Esophagus squamous epithelium (tissue), 4 donors: ENCODE measurements around the gene OR5M8.

Experiments
- CTCF ChIP-seq, 6 experiments: fragments of 450-650 bp in 4 of 6; fragments of 200-600 bp in 2 of 6; sonication (generic) in 2 of 6; IDR thresholded peaks; one replicate each; pipeline ENCODE4 v1.5.1; 2016 to 2019; ENCODE audit warnings: antibody characterized with exemption in 6 of 6, mild to moderate bottlenecking in 4 of 6, moderate library complexity in 4 of 6
- POLR2A ChIP-seq, 4 donors: fragments of 450-650 bp; IDR thresholded peaks; one replicate each; pipeline ENCODE4 v1.6.1; 2017; ENCODE audit warnings: antibody characterized with exemption in 4 of 4, mild to moderate bottlenecking in 4 of 4, moderate library complexity in 3 of 4

- TF ChIP-seq CTCF (IDR thresholded peaks at IDR 0.05) (no peak), POLR2A (IDR thresholded peaks at IDR 0.05) (no peak)
Observed at GRCh38 chr11:56513280-56513679, 22.1 kb upstream of the OR5M8 start.
